GM18909 (cell line): ENCODE measurements around the gene INPP4A.

Experiments used
- ATAC-seq: cut with Tn5 transposase; IDR thresholded peaks from one replicate; pipeline ENCODE4 v1.9.1; 2021; ENCODE audit warnings: mild to moderate bottlenecking; ENCODE audit not compliant: unreplicated experiment, poor library complexity

INPP4A gene

DNA sequence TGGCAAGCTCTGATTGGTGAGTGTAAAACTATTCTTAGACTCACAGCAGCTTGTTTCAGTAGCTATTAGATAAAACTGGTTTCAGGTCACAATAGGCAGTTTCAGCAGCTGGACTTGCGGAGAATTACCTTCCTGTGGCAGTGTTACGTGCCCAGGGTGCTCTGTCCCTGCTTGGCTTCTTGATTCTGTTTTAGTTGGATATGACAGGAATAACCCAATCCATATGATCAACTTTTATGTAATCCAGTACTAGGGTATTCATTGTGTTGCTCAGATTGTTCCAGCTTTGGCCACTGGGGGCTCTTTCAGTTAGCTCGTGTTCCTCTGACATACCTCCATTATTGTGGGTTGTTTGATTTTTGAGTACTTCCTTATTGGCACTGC is 43.1 kb downstream of the INPP4A start:
- ATAC-seq: peak; percentile 56

DNA sequence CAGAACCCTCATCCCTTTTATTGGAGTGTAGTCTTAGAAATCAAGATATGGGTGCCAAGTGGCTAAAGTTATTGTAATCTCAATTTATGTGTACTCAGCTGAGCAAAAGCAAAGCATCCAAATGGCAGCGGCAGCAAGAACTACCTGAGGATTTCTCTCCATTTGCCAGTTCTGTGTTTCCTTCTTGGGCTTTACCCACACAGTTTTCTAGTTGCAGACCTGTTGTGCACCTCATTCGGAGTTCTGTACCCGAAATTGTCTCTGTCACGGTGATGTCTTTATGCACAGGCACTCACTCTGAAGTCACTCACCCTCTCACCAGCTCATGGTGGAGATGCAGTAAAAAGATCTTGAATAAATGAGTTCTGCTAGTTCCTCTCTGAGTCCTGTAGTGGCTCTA is 43.6 kb downstream of the INPP4A start:
- ATAC-seq: no peak

DNA sequence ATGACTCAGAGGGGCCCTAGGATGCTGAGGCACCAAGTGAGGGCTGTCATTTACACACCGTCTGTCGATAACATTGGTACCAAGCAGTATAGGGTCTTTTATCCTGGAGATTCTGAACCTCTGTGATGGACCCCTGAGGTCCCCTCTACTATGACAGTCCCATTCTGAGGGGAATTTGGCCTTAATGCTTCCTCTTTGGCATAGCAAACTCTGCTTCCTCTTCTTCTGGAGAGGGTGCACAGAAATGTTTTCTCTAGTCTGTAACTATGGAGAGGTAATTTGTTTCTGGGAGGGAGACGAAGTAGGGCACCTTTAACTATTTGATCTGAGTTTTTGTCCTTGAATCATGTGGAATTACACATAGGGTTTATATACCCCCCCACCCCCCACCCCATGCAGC is 44.8 kb downstream of the INPP4A start:
- no peak for ATAC-seq

DNA sequence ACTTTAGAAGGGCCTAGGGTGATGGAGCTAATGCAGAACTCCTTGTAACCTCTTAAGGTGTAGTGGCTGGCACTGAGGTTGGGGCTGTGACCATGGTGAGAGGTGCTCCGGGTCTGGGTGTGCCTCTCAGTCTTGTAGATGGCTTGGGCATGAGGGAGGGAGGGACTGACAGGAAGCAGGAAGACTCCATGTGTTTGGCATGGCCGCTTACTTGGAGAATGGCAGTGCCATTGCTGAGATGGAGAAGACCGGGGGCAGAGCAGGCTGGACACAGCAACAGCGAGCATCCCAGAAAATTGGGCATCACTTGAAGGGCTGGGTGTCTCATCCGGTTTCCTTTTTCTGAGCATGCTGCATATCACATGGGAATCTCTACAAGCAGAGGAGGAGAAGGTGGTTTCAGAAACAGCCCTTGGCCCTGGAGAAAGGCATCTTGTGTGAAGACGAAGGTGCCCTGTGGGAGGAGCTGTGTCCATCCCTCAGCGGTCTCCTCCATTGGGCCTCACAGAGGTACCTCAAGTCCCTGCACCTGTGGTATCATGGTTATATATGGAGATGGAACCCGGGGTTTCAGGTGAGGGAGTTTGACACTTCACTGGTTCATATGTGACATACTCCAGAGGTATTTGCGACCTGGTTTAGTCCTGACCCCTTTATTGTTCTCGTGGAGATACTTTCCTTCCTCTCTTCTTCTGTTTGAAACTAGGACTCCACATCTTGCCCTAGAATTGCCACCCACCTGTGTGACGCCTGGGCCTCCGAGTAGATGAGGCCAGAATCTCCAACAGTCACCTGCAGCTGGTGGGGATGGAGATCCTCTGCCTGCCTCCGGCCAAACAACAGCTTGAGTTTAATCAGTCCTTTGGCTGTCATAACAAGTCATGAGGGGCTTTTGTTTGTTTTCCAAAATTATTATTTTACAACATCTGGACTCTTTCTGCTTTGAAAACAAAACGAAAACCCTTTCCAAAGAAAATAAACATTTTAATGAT is 45.6 kb downstream of the INPP4A start:
- ATAC-seq: no peak

DNA sequence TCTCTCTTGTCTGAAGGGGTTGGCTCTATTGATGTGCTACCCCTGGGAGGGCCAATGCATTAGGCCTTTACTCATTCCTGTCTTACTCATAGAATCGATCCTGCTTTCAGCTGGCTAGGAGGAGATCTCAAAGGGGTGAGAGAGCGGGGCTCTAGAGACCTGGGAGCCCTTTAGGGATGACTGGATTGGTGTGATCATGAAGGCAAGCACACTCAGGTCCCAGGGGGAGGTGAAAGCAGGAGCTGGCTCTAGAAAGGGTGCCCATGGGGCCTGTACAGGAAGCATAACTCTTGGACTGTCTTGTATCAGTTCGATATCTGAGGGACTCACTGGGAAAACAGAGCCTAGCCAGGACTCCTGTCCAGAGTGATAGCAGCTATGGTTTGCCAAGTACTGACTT is 47.8 kb downstream of the INPP4A start:
- no peak for ATAC-seq

DNA sequence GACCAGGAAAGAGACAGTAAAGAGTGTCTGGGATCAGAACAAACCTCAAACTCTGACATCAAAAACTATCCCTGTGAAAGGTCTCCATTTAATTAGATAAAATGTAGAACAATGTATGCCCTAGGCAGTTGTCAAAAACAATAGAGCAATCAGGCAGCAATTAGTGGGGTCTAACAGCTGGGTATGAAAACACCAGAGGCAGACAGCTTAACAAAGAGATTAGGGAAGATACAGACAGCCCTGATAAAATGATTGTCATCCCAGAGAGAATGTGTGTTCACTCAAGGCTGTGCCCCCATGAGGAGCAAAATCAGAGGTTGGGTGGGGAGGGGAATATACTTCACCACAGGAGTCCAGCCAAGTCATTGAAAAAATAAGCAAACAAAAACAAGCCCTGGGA is 50.0 kb downstream of the INPP4A start:
- no peak for ATAC-seq

DNA sequence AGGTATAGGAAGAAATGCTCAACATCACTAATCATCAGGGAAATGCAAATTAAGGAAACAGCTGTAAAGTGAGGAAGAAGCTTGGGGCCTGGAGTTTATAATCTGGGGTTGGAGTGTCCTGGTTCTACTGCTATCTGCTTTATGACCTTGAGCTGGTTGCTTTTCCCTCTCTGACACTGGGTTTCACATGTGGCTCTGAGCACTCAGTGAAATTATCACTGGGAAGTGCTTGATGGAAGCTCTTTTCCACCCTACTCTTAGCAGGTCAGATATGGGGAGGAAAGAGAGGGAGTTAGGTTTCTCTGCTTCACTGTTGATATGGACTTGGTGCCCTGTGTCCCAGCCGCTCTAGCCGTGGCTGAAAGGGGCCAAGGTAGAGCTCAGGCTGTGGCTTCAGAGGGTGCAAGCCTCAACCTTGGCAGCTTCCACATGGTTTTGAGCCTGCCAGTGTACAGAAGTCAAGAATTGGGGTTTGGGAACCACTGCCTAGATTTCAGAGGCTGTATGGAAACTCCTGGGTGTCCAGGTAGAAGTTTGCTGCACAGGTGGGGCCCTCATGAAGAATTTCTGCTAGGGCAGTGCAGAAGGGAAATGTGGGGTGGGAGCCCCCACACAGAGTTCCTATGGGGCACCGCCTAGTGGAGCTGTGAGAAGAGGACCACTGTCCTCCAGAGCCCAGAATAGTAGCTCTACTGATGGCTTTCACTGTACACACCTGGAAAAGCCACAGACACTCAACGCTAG is 52.3 kb downstream of the INPP4A start:
- no peak for ATAC-seq

DNA sequence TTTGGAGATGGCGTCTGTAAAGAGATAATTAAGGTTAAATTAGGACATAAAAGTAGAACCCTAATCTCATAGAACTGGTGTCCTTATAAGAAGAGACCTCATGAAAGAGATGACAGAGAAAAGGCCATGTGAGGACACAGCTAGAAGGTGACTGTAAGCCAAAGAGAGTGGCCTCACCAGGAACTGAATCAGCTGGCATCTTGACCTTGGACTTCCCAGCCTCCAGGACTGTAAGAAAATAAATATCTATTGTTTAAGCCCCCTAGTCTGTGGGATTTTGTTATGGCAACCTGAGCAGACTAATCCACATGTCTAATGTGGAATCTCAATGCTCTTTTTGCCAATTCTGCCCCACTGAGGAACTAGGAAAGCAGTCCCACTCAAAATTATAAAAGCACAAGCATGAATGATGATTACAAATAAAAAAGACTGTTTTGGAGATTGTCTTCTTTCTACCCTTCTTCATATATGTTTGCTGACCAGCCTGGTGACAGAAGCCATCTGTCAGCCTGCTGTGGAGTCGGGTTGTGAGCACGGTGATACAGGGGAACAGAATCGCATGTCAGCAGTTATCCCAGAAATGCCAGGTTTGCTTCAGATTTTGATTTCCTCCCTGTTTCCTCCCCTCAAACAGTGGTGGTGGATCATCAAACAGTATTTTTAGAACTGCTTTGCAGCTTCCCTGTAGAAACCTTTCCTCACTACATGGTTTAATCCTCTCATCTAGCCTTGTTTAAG is 54.2 kb downstream of the INPP4A start:
- no peak for ATAC-seq

DNA sequence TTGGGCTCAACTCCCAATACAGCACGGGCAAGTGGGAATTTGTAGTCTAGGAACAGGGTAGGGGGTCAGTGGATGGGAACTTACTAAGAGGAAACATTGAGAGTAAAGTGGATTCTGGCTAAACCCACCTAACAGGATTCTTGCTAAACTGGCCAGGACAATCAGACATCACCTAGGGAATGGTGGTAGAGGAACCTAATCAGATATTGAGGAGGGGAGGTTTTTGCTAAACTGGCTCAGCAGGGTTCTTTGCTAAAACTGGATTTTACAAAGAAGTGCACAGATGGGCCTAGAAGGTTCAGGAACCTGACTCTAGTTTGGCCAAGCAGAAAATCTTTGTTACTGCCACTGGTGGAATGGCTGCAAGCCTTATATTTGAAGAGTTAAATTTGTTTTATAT is 55.9 kb downstream of the INPP4A start:
- ATAC-seq: no peak

DNA sequence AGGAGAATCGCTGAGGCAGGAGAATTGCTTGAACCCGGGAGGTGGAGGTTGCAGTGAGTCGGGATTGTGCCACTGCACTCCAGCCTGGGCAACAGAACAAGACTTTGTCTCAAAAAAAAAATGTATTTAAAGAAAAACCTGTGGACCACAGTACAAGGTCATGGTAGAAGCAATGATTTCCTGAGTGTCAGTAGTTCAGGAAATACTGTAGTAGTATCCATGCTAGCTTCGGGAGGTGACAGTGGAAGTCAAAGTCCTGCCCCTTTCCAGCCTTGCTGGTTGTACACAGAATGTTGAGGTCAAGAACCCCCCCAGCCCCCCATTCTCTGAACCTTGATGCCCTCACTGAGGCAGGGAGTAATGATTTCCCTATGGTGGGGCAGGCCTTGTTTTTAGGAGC is 56.6 kb downstream of the INPP4A start:
- no peak for ATAC-seq

DNA sequence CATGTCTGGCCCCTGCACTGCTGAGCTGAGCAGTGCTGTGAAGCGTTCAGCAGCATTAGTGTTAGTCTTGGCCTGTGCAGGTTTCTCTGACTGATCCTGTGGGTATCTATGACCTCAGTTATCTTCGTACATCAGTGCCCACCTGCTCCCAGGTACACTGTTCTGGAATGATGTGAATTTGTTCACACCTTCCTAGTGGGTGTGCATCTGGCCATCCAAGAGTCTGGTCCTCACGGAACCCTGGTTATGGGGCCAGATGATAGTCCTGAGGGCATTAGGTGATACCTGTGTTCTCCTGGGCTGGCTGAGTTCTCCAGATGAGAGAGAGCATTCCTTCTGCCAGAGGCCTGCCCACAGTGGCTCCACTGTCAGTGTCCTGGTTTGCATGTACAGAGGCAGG is 57.2 kb downstream of the INPP4A start:
- no peak for ATAC-seq

DNA sequence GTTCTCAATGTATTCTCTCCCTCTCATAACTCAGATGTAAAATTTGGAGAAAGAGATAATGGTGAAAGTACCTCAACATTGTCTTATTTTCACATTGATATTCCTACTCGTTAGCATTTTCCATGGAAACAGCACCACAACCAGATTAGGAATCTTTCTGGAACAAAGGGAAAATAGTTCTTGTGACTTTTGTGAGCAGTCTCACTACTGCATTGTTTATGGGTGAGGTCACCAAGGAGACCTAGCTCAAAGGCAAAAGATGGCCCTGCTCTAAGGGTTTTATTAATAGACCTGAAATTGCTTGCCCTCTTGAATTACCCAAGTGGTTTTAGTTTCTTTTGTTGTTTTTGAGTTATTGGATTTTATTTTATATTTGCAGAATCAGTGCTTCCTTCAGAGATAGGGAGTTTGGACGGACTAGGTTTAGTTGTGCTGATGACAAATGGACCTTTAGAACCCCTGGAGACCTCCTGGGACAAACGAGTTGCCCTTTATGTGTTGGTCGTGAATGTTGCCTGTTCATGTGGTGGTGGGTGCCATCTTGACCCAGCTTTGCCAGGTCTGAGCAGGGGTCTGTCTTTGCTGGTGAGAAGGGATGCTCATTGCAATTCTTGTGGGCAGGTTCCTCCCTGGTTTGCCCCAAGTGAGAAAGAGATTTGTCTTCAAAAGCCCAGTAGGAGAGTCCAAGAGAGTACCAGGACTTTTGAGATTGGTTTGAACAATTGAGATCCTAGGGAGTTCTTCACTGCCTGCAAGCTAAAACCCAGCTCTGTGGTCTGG is 58.1 kb downstream of the INPP4A start:
- ATAC-seq: no peak

DNA sequence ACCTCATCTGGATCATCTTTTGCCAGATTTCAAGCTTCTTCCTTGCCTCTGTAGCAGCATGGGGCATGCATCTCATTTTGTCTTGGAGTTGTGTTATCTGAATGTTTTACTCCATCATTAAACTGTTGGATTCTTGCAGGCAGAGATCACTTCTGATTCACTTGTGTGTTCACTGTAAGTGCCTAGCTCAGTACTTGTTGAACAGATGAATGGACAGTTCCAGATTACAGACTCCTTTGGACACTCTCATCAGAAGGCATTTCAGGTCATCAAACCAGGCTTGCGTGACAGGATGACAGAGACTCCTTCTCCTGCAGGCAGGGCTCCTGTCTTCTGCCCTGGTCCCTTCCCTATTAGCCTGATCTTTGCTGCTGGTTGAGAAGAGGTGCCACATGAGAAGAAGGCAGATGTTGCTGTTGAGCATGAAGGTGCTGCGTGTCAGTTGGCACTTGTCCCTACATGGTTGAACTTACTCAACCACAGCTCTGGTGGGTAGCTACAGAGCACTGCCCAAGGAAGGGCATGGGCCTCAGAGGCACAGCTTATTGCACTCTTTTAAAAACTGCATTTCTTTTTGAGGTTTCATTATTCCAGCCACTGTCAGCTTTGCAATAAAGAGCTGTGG is 58.9 kb downstream of the INPP4A start:
- no peak for ATAC-seq

DNA sequence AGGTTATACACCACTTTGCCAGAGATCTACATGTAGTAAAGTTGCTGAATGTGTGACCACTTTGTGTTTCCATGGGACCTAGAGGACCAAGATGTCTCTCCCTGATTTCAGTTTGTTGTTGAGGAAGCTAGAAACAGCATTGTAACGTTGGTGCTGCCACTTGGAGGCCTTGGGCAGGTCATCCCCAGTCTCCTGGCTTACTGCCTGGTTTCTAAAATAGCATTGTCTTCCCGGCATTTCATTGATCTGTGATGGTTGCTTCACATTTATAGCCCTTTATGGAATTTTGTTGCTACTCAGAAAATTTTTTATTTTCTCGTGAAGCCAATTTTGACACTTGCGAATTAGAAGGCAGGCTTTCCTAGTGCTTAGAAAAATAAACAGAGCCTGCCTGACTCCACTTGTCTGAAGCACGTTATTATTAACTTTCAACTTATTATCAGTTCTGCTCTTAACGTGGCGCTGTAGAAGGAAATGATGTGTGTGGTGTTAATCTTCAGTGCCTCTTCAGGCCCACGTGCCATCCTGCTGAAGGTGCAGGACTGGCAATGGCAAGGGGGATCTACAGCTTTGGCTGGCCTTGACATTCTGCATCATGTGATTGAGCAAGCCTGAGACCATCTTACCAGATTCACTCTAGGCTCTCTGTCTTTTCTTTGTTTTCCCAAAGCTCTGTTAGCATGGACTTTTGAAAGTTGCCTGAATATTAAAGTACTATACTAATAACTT is 59.9 kb downstream of the INPP4A start:
- no peak for ATAC-seq

DNA sequence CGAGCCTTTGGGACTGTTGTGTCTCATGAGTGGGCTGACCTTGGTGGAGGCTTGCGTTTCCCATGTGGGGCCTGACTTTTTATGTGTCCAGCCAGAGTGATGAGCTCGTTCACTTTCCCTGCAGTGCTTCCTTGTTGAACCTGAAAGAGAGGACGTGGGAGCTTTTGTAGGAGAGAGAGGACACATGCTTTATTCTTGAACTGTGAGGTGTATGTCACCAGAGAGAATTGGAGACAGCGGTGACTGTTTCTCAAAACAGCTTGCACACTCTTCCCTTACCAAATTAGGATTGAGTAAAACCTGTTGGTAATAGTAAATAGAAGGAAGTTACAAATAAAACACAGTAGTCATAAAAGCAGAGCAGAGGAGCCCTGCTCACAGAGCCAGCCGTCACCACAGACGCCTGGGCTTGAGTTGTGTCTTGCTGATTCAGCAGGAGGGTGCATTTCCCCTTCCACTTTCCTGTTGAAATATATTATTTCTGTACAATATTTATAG is 60.7 kb downstream of the INPP4A start:
- ATAC-seq: no peak

DNA sequence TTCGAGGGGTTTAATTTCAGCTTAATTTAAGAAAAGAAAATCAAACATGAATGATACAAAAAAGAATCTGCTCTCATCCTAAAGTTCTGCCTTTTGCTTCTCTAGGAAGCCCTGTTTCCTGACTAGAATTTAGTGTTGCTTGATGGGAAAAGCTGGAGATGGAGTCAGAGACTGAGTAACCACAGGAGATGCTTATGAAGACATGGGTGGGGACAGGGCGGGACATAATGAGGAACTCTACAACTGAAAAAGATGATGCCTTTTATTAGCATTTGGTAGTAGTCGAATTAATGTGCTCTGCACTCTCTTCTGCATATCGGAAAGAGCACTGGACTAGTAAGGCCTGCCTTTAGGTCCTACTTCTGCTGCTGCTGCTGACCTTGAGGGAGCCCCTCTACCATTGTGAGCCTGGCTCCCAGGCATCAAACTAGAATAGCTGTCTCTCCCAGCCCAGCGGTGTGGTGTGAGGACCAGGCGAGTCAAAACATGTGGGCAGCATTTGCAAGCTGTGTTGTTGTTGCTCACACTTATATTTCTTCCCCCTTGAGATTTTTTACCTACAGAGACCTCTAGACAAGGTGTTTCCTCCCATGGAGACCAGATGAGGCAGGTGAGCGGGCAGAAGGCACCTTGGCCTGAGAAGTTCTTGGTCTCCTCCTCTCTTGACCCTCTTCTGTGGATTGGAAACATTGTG is 61.5 kb downstream of the INPP4A start:
- no peak for ATAC-seq

DNA sequence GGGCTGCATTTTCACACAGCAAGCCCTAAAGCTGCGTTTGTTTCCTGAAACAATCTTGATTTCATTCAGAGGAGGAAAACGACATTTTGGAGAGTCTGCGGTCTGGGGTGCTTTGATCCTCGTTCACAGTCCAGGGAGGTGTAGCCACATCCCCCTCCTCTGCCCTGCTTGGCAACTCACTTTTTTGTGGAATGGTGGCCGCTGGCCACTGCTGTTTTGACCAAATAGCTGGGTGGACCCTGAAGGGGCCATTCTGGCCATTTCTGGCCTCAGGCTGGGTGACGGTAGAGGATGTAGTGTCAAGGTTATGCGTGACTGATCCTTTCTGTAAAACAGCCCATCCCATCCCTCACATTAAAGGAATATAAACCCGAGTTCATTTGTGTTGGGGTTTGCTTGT is 62.2 kb downstream of the INPP4A start:
- no peak for ATAC-seq

DNA sequence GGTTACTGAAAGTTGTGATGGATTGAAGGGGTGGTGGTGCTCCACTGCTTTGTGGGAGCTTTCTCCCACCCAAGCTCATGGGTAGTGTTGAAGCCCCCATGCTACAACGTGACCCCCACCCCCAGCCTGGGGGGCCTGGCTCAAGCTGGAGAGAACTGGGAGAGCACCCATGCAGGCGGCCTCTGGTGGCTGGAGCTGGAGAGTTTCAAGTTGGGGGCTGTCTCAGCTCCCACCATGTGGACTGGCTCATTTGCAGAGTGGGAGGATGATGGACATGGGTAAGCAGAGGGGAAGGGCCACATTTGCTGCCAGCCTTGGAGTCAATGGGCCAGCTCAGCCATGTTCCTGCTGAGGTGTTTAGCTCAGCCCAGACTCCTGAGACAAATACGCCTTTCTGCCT is 62.8 kb downstream of the INPP4A start:
- ATAC-seq: no peak
